CD4-positive, alpha-beta T cell (primary cell): ENCODE results near the gene SERPINB12. TPM values are rescaled to one million over a fixed set of nuclear protein-coding genes. Genes with fewer than 3 reads are reported as not detected.

Experiments used
- ATAC-seq: fragments of 200-7000 bp; cut with Tn5 transposase; one replicate; pipeline ENCODE4 v1.10.0; 2022; ENCODE audit warnings: mild to moderate bottlenecking; ENCODE audit not compliant: poor library complexity
- CTCF ChIA-PET: fragments of 350-600 bp; sonication (Branson Sonifier 250); formaldehyde crosslinking; loops from one replicate; lab custom pipeline; 2021; ENCODE audit warnings: antibody characterized with exemption, inconsistent platforms; lab: Charles Lee
- POLR2A ChIA-PET: fragments of 350-600 bp; sonication (Branson Sonifier 250); formaldehyde crosslinking; loops from one replicate; lab custom pipeline; 2021; ENCODE audit warnings: antibody characterized with exemption, inconsistent platforms; lab: Charles Lee
- DNase-seq, 14 experiments: peaks; one replicate each; pipeline ENCODE4 v3.0.0-alpha.2; 2013 to 2020; ENCODE audit warnings: mixed read lengths in 2 of 14
- H3K27ac ChIP-seq, 2 donors: one replicate each; pipeline versions ENCODE4 v1.5.1 to v1.7.0; 2013; ENCODE audit warnings: low read length in 2 of 2, low read depth in 1 of 2, mild to moderate bottlenecking in 1 of 2
- H3K27me3 ChIP-seq, 2 experiments: 1 replicate in 1 of 2; 2 replicates in 1 of 2; pipeline versions ENCODE4 v1.6.1 to v1.7.0; 2013; ENCODE audit warnings: low read length in 2 of 2, control low read depth in 1 of 2, mild to moderate bottlenecking in 1 of 2, moderate library complexity in 1 of 2; ENCODE audit not compliant: insufficient read depth in 2 of 2, control insufficient read depth in 1 of 2
- H3K36me3 ChIP-seq: one replicate; pipeline ENCODE4 v1.6.1; 2013; ENCODE audit warnings: low read length, control low read depth; ENCODE audit not compliant: insufficient read depth
- H3K4me1 ChIP-seq: one replicate; pipeline ENCODE4 v1.6.1; 2013; ENCODE audit warnings: low read length, control low read depth; ENCODE audit not compliant: insufficient read depth
- H3K4me3 ChIP-seq: one replicate; pipeline ENCODE4 v1.5.1; 2013; ENCODE audit warnings: mild to moderate bottlenecking, low read length, moderate library complexity
- H3K9me3 ChIP-seq, 2 experiments: 1 replicate in 1 of 2; 2 replicates in 1 of 2; pipeline versions ENCODE4 v1.6.1 to v1.7.0; 2013; ENCODE audit warnings: low read length in 2 of 2, mild to moderate bottlenecking in 2 of 2, control low read depth in 1 of 2, moderate library complexity in 1 of 2; ENCODE audit not compliant: control insufficient read depth in 1 of 2, insufficient read depth in 1 of 2
- H3K27ac Mint-ChIP-seq: one replicate; pipeline ENCODE4 v1.8.0; 2020; ENCODE audit warnings: mixed read lengths
- H3K27me3 Mint-ChIP-seq: one replicate; pipeline ENCODE4 v1.8.0; 2021; ENCODE audit warnings: mixed read lengths
- H3K36me3 Mint-ChIP-seq: one replicate; pipeline ENCODE4 v1.8.0; 2021; ENCODE audit warnings: low read depth, mixed read lengths
- H3K4me1 Mint-ChIP-seq: one replicate; pipeline ENCODE4 v1.8.0; 2021; ENCODE audit warnings: low read depth, mixed read lengths
- H3K4me3 Mint-ChIP-seq: one replicate; pipeline ENCODE4 v1.8.0; 2020; ENCODE audit warnings: mild to moderate bottlenecking, mixed read lengths
- H3K9me3 Mint-ChIP-seq: one replicate; pipeline ENCODE4 v1.8.0; 2020; ENCODE audit warnings: mixed read lengths
- CTCF ChIP-seq: fragments of 200-600 bp; IDR thresholded peaks from one replicate; pipeline ENCODE4 v1.8.0; 2022; ENCODE audit warnings: antibody characterized with exemption, mild to moderate bottlenecking
- intact Hi-C, 2 experiments: fragments of 100-400 bp; cut with DNase I in 1 of 2; cut with micrococcal nuclease in 1 of 2; formaldehyde crosslinking; loops; one replicate each; pipeline versions ENCODE4 v1.15.1 to v1.9.0; 2023 to 2025; cut with DNase I, micrococcal nuclease
- total RNA-seq, 174 experiments: library from RNA in 2 of 174; stranded (reverse) in 2 of 174; gene quantifications; one replicate each; pipeline ENCODE4 v1.2.3 and lab custom pipeline; 2021 to 2026

Gene SERPINB12
- total RNA-seq, 2 experiments from 2014 or later, result not detected

- Histone ChIP-seq H3K4me1 (no peaks in the 10 kb centered on the region), H3K27me3 (peaks cover 0 to 6% of the 10 kb centered on the region in 2 experiments), H3K36me3 (no peaks in the 10 kb centered on the region), H3K4me3 (no peak overlapping the region), H3K9me3 (no peaks in the 10 kb centered on the region), H3K27ac (no peak overlapping the region)
- Mint-ChIP-seq H3K4me3 (no peak overlapping the region), H3K36me3 (no peaks in the 10 kb centered on the region), H3K27me3 (peaks cover 14% of the 10 kb centered on the region), H3K4me1 (no peaks in the 10 kb centered on the region), H3K27ac (no peak overlapping the region), H3K9me3 (no peaks in the 10 kb centered on the region)
- POLR2A ChIA-PET, result no interaction called here
- intact Hi-C loops, result no loop called here
- CTCF ChIA-PET, result no interaction called here
- no peak for ATAC-seq
- no peak for DNase-seq
- TF ChIP-seq CTCF, result no peak
These were observed 22.4 kb downstream of the SERPINB12 start for GRCh38 chr18:63564561-63564960.

- Mint-ChIP-seq H3K27me3 (peaks cover 27% of the 10 kb centered on the region), H3K27ac (no peak overlapping the region), H3K9me3 (no peaks in the 10 kb centered on the region), H3K4me3 (no peak overlapping the region), H3K36me3 (no peaks in the 10 kb centered on the region), H3K4me1 (no peaks in the 10 kb centered on the region)
- intact Hi-C loops, result no loop called here
- H3K9me3 ChIP-seq, result no peaks in the 10 kb centered on the region
- no peak for TF ChIP-seq CTCF
- H3K4me1 ChIP-seq, result no peaks in the 10 kb centered on the region
- H3K27me3 ChIP-seq, result peaks cover 0 to 7% of the 10 kb centered on the region in 2 experiments
- CTCF ChIA-PET, result no interaction called here
- no peak overlapping the region for H3K27ac ChIP-seq
- DNase-seq, result no peak
- ATAC-seq, result no peak
- no peak overlapping the region for H3K4me3 ChIP-seq
- POLR2A ChIA-PET, result no interaction called here
- no peaks in the 10 kb centered on the region for H3K36me3 ChIP-seq
These were observed 25.1 kb downstream of the SERPINB12 start for GRCh38 chr18:63567276-63567675.

GRCh38 chr18:63567825-63568224 lies 25.7 kb downstream of the SERPINB12 start:
- no peak for TF ChIP-seq CTCF
- Mint-ChIP-seq H3K4me3 (no peak overlapping the region), H3K9me3 (no peaks in the 10 kb centered on the region), H3K27me3 (peaks cover 30% of the 10 kb centered on the region), H3K4me1 (no peaks in the 10 kb centered on the region), H3K27ac (no peak overlapping the region), H3K36me3 (no peaks in the 10 kb centered on the region)
- ATAC-seq (no peak), DNase-seq (no peak)
- no peak overlapping the region for H3K27ac ChIP-seq
- intact Hi-C loops, result no loop called here
- ChIA-PET POLR2A (no interaction called here), CTCF (no interaction called here)
- H3K36me3 ChIP-seq, result no peaks in the 10 kb centered on the region
- H3K27me3 ChIP-seq, result peaks cover 0 to 7% of the 10 kb centered on the region in 2 experiments
- no peak overlapping the region for H3K4me3 ChIP-seq
- H3K4me1 ChIP-seq, result no peaks in the 10 kb centered on the region
- H3K9me3 ChIP-seq, result no peaks in the 10 kb centered on the region
